Measurements from ENCODE around the gene RAP1GDS1. TPM values are rescaled to one million over a fixed set of nuclear protein-coding genes. Genes with fewer than 3 reads are reported as not detected.
"Not testable (repeated sequence)": the region's sequence is repeated elsewhere in the genome, so short reads cannot be mapped to it uniquely, and the experiment has no call there.

The RAP1GDS1 gene
- total and polyA plus RNA-seq, 5 experiments from 2014 or later: 23.2 to 41.3 (median 30.7) TPM

- POLR2A ChIA-PET: no interaction called here
- Mint-ChIP-seq H3K36me3 (peaks cover 0 to 7% (median 0%) of the 10 kb centered on the region in 3 donors), H3K27ac (no peak overlapping the region), H3K4me3 (no peak overlapping the region), H3K9me3 (peaks cover 0 to 9% (median 0%) of the 10 kb centered on the region in 9 donors), H3K4me1 (peaks cover 2 to 3% (median 2%) of the 10 kb centered on the region in 4 donors), H3K27me3 (no peaks in the 10 kb centered on the region)
- DNase-seq (no peak), ATAC-seq (no peak)
Observed at GRCh38 chr4:98462487-98462886, 201.3 kb downstream of the RAP1GDS1 start.

- DNase-seq: no peak
- POLR2A ChIA-PET: interaction anchor here (0.7 to 1.3 kb wide), 2 partner anchors 191 to 529 kb away, joined by 3 read pairs; partner anchors contain the start of genes METAP1 and TSPAN5
- H3K36me3 Mint-ChIP-seq: peaks cover 0 to 11% (median 7%) of the 10 kb centered on the region in 3 donors
- H3K4me3 Mint-ChIP-seq: peak overlapping the region in 3 of 10 donors; percentile 64 to 79 (median 68)
- no peak overlapping the region for H3K27ac Mint-ChIP-seq
- H3K4me1 Mint-ChIP-seq: peaks cover 6 to 32% (median 22%) of the 10 kb centered on the region in 4 donors
- peaks cover 0 to 1% (median 0%) of the 10 kb centered on the region in 9 donors for H3K9me3 Mint-ChIP-seq
- ATAC-seq: no peak
- no peaks in the 10 kb centered on the region for H3K27me3 Mint-ChIP-seq
Observed at GRCh38 chr4:98466868-98467599, 205.8 kb downstream of the RAP1GDS1 start.

- POLR2A ChIA-PET: interaction anchor here (0.7 to 1.3 kb wide), 2 partner anchors 191 to 528 kb away, joined by 3 read pairs; partner anchors contain the start of genes METAP1 and TSPAN5
- H3K27me3 Mint-ChIP-seq: no peaks in the 10 kb centered on the region
- peaks cover 0 to 17% (median 12%) of the 10 kb centered on the region in 3 donors for H3K36me3 Mint-ChIP-seq
- H3K4me3 Mint-ChIP-seq: peak overlapping the region; percentile 64 to 81 (median 75)
- ATAC-seq (peak; percentile 92 to 96), DNase-seq (peak; percentile 27 to 87 (median 62))
- no peak overlapping the region for H3K27ac Mint-ChIP-seq
- H3K9me3 Mint-ChIP-seq: no peaks in the 10 kb centered on the region
- H3K4me1 Mint-ChIP-seq: peaks cover 6 to 34% (median 25%) of the 10 kb centered on the region in 4 donors
Observed at GRCh38 chr4:98467627-98468072, 206.5 kb downstream of the RAP1GDS1 start.

- no peak overlapping the region for H3K27ac Mint-ChIP-seq
Observed at GRCh38 chr4:98468709-98469108, 207.5 kb downstream of the RAP1GDS1 start.

GRCh38 chr4:98469771-98470170 is 208.6 kb downstream of the RAP1GDS1 start:
- no peaks in the 10 kb centered on the region for H3K9me3 Mint-ChIP-seq
- POLR2A ChIA-PET: no interaction called here
- H3K27ac Mint-ChIP-seq: peak overlapping the region in 2 of 10 donors; percentile 19 to 76
- H3K27me3 Mint-ChIP-seq: no peaks in the 10 kb centered on the region
- no peak for ATAC-seq
- peak overlapping the region in 1 of 10 donors; percentile 16 for H3K4me3 Mint-ChIP-seq
- DNase-seq: no peak
- peaks cover 6 to 34% (median 25%) of the 10 kb centered on the region in 4 donors for H3K4me1 Mint-ChIP-seq
- H3K36me3 Mint-ChIP-seq: peaks cover 0 to 30% (median 17%) of the 10 kb centered on the region in 3 donors

More at GRCh38 chr4:98468709-98469108, 207.5 kb downstream of the RAP1GDS1 start:
- H3K4me3 Mint-ChIP-seq: no peak overlapping the region
- no peak for DNase-seq
- POLR2A ChIA-PET: no interaction called here
- H3K27me3 Mint-ChIP-seq: no peaks in the 10 kb centered on the region
- no peaks in the 10 kb centered on the region for H3K9me3 Mint-ChIP-seq
- no peak for ATAC-seq
- peaks cover 6 to 34% (median 25%) of the 10 kb centered on the region in 4 donors for H3K4me1 Mint-ChIP-seq
- H3K36me3 Mint-ChIP-seq: peaks cover 0 to 22% (median 12%) of the 10 kb centered on the region in 3 donors

- DNase-seq: no peak
- ATAC-seq: no peak
- peaks cover 0 to 35% (median 20%) of the 10 kb centered on the region in 3 donors for H3K36me3 Mint-ChIP-seq
- peak overlapping the region in 1 of 10 donors; percentile 5 for H3K4me3 Mint-ChIP-seq
- H3K27ac Mint-ChIP-seq: peak overlapping the region in 2 of 10 donors; percentile 29 to 76
- H3K4me1 Mint-ChIP-seq: peaks cover 6 to 34% (median 25%) of the 10 kb centered on the region in 4 donors
- POLR2A ChIA-PET: no interaction called here
- no peaks in the 10 kb centered on the region for H3K27me3 Mint-ChIP-seq
- H3K9me3 Mint-ChIP-seq: no peaks in the 10 kb centered on the region
Observed at GRCh38 chr4:98470366-98470765, 209.2 kb downstream of the RAP1GDS1 start.

GRCh38 chr4:98470831-98471230 is 209.6 kb downstream of the RAP1GDS1 start:
- Mint-ChIP-seq H3K27ac (no peak overlapping the region), H3K27me3 (no peaks in the 10 kb centered on the region), H3K9me3 (no peaks in the 10 kb centered on the region), H3K36me3 (peaks cover 0 to 38% (median 22%) of the 10 kb centered on the region in 3 donors), H3K4me3 (no peak overlapping the region), H3K4me1 (peaks cover 6 to 34% (median 25%) of the 10 kb centered on the region in 4 donors)
- POLR2A ChIA-PET: no interaction called here
- ATAC-seq (no peak), DNase-seq (no peak)

GRCh38 chr4:98473046-98473445 is 211.9 kb downstream of the RAP1GDS1 start:
- Mint-ChIP-seq H3K27me3 (no peaks in the 10 kb centered on the region), H3K4me1 (peaks cover 4 to 27% (median 18%) of the 10 kb centered on the region in 4 donors), H3K27ac (no peak overlapping the region), H3K36me3 (peaks cover 0 to 53% (median 32%) of the 10 kb centered on the region in 3 donors), H3K9me3 (no peaks in the 10 kb centered on the region), H3K4me3 (no peak overlapping the region)
- POLR2A ChIA-PET: no interaction called here
- no peak for ATAC-seq
- DNase-seq: no peak

- ATAC-seq (no peak), DNase-seq (no peak)
- Mint-ChIP-seq H3K4me3 (no peak overlapping the region), H3K9me3 (no peaks in the 10 kb centered on the region), H3K4me1 (peaks cover 4 to 24% (median 18%) of the 10 kb centered on the region in 4 donors), H3K27ac (no peak overlapping the region), H3K36me3 (peaks cover 0 to 58% (median 32%) of the 10 kb centered on the region in 3 donors), H3K27me3 (no peaks in the 10 kb centered on the region)
- POLR2A ChIA-PET: no interaction called here
Observed at GRCh38 chr4:98474408-98474844, 213.2 kb downstream of the RAP1GDS1 start.

- H3K36me3 Mint-ChIP-seq: peaks cover 0 to 58% (median 26%) of the 10 kb centered on the region in 3 donors
- POLR2A ChIA-PET: no interaction called here
Observed at GRCh38 chr4:98476891-98477290, 215.7 kb downstream of the RAP1GDS1 start.

GRCh38 chr4:98479590-98479989 is 218.4 kb downstream of the RAP1GDS1 start:
- ATAC-seq, H3K27me3 Mint-ChIP-seq, H3K4me3 Mint-ChIP-seq, POLR2A ChIA-PET, DNase-seq, H3K9me3 Mint-ChIP-seq: not testable (repeated sequence)
- H3K36me3 Mint-ChIP-seq: peaks cover 0 to 52% (median 15%) of the 10 kb centered on the region in 3 donors
- peak overlapping the region in 1 of 10 donors; percentile 17 for H3K27ac Mint-ChIP-seq
- peaks cover 6 to 18% (median 15%) of the 10 kb centered on the region in 4 donors for H3K4me1 Mint-ChIP-seq

More at GRCh38 chr4:98476891-98477290, 215.7 kb downstream of the RAP1GDS1 start:
- H3K27ac Mint-ChIP-seq: no peak overlapping the region
- peaks cover under 1 to 4% (median 3%) of the 10 kb centered on the region in 4 donors for H3K4me1 Mint-ChIP-seq
- H3K4me3 Mint-ChIP-seq: no peak overlapping the region
- H3K9me3 Mint-ChIP-seq: no peaks in the 10 kb centered on the region
- no peak for DNase-seq
- no peaks in the 10 kb centered on the region for H3K27me3 Mint-ChIP-seq
- ATAC-seq: no peak

- H3K27ac Mint-ChIP-seq: no peak overlapping the region
- no peaks in the 10 kb centered on the region for H3K9me3 Mint-ChIP-seq
- POLR2A ChIA-PET: no interaction called here
- peaks cover 0 to 48% (median 10%) of the 10 kb centered on the region in 3 donors for H3K36me3 Mint-ChIP-seq
- peaks cover 8 to 22% (median 15%) of the 10 kb centered on the region in 4 donors for H3K4me1 Mint-ChIP-seq
- no peaks in the 10 kb centered on the region for H3K27me3 Mint-ChIP-seq
- H3K4me3 Mint-ChIP-seq: no peak overlapping the region
- DNase-seq (no peak), ATAC-seq (no peak)
Observed at GRCh38 chr4:98480535-98480934, 219.4 kb downstream of the RAP1GDS1 start.

- Mint-ChIP-seq H3K4me1 (peaks cover 8 to 27% (median 15%) of the 10 kb centered on the region in 4 donors), H3K27ac (peak overlapping the region in 1 of 10 donors; percentile 40), H3K4me3 (no peak overlapping the region), H3K9me3 (no peaks in the 10 kb centered on the region), H3K27me3 (no peaks in the 10 kb centered on the region), H3K36me3 (peaks cover 0 to 43% (median 8%) of the 10 kb centered on the region in 3 donors)
- no peak for DNase-seq
- no peak for ATAC-seq
- POLR2A ChIA-PET: no interaction called here
Observed at GRCh38 chr4:98481167-98481566, 220.0 kb downstream of the RAP1GDS1 start.

All from naive thymus-derived CD8-positive, alpha-beta T cell (primary cell).